LHCN-M2 (cell line): Measurements from ENCODE around the gene RGCC. TPM values are rescaled to one million over a fixed set of nuclear protein-coding genes. Genes with fewer than 3 reads are reported as not detected.
A peak's percentile ranks its signal among the peaks of the same experiment; 100 is the strongest.
"Not testable (repeated sequence)": the region's sequence is repeated elsewhere in the genome, so short reads cannot be mapped to it uniquely, and the experiment has no call there.

Source experiments
- DNase-seq: peaks from one replicate; pipeline ENCODE4 v3.0.0-alpha.2; 2012; ENCODE audit warnings: low read depth
- polyA plus RNA-seq: library from polyadenylated mRNA; unstranded; fragments of >200 nt; gene quantifications from one replicate; pipeline ENCODE4 v1.2.1, GENCODE V29; 2012; ENCODE audit warnings: missing spikeins
- total RNA-seq: library from RNA; depleted of rRNA; stranded (reverse); fragments of >200 nt; gene quantifications from 2 replicates; pipeline ENCODE4 v1.2.3, GENCODE V29; 2014; rRNA removed

RGCC gene, protein sequence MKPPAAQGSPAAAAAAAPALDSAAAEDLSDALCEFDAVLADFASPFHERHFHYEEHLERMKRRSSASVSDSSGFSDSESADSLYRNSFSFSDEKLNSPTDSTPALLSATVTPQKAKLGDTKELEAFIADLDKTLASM
- 2.4 and 3.2 TPM in 2 replicates for total RNA-seq
- polyA plus RNA-seq: 1.1 TPM

DNA sequence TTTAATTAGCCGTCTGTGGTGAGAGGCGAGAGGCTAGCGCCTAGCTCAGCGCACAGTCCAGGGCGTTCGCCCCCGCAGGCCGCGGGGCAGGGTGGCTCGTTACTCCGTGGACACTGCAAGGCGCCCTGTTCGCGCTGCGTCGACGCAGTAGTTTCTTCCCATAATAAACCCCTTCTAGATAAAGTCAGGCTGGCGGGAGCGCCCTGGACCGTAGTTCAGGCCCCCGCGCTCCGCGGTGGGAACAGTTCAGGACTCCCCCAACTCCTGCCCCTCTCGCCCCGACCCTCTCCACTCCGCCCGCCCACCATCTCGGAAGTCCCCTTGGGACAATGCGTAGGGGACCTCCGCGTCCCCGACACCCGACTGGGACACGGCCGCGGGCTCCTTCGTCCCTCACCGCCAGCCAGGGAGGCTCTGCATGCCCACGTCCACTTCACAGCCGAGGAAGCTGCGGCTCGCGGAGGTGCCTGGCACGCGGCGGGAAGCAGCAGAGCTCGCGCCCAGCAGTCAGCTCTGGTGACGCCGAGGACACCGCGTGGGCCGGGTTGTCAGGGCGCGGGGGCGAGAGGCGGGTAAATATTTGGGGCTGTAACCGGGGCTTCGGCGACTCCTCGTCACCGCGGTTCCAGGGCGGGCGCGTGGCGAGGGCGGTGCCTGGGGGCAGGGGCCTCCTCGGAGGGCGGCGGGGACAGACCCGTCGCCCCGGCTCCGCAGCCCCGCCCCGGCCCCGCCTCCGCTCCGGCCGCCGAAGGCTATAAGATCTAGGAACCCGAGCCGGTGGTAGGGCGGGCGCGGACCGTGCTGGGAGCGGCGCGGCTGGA, at the start of gene RGCC:
TSS of gene RGCC (plus strand) at position 783 of the 821 bp plus-strand sequence. CDS start 158 bp downstream, outside the sequence.
- peak; percentile 22 for DNase-seq

DNA sequence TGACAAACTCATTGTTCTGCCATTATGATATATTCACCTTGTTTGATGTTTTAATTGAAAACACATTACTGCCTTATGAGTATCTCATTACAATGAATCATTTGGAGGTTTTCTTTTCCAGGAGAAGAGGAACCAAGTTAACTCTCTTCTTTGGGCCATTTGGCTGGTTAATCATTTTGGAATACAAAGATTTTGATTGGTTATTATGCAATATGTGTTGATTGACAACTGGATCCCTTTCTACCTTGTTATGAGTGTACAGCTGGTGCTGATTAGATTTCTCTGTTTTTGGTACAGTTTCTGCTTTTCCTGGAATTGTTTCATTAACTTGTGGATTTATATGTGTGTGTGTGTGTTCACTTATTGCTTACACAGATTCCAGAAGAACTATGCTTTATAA, 49.2 kb upstream of the RGCC start:
- no peak for DNase-seq

DNA sequence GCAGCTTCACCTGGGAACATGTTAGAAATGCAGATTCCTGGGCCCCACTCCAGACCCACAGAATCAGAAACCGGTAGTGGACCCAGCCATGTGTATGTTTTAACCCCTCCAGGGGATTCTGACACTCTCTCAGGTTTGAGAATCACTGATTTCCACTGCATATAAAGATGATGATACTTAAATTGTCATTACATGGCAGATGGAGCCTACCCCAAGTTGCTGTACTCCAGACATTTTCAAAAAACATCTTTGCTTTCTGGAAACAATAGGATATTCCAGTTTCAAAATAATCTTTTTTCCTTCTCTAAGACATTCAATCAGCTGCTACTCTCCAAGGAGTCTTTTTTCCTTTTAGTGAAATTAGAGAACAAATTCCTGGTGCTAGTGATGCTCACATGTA, 48.6 kb upstream of the RGCC start:
- peak; percentile 19 for DNase-seq

DNA sequence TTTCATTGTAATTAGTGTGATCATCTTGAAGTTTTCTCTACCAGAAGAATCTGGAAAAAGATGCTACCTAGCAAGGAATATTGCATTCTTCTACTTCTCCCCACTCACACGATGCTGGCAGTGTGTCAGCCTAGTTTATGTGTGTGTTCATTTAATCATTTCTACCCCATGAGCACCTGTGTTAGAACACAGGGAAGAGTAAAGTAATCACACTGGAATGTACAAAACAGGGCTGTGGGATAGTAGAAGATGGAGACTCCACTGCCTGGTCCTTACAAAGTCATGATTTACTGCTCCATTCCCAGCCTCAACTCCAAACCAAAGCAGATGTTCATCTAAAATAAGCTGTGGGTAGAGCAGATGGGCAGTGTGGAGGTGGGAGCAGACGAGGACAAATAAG, 47.7 kb upstream of the RGCC start:
- DNase-seq: no peak

DNA sequence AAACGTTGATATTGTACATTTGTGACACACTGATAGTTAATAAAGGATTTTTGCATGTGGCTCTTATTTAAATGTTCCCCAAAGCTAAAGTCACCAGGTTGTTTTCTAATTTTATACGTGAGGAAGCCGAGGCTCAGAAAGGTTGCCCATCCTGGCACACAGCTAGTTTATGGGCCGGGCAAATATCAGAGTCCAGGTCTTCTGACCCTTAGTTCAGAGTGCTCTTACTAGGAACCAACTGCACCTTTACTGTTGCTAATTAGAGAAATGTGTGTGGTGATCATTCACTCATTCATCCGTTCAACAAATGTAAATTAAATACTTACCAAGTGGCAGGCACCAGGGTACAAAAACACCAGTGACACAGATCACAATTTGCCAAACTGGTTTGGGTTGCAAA, 46.3 kb upstream of the RGCC start:
- DNase-seq: no peak

DNA sequence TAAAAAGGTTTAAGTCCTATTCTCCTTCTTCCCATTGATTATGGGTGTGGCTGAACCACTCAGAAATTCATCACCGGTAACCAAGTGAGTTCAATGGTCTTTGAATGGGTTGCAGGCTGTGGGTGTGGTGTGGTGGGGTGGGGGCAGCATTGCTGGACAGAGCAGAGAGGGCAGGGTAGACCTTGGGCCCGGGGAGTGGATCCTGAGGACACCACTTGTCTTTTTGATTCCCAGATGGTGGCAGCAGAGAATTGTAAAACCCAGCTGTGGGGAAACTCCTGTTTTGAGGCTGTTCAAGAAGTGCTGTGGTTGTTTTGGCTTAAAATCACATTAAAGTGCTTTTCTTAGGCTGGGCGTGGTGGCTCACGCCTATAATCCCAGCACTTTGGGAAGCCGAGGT, 45.8 kb upstream of the RGCC start:
- DNase-seq: peak; percentile 62

DNA sequence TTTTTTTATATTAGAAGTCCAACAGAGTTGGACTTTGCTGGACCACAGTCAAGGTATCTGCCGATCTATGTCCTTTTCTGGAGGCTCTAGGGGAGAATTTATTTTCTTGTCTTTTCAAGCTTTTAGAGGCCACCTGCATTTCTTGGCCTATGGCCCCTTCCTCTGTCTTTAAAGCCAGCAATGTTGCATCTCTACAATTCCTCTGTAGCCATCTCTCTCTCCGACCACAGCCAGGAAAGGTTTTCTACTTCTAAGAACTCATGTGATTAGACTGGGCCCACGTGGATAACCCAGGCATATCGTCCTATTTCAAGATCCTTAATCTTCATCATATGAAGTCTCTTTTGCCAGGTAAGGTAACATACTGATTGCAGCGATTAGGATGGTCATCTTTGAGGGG, 43.5 kb upstream of the RGCC start:
- no peak for DNase-seq

DNA sequence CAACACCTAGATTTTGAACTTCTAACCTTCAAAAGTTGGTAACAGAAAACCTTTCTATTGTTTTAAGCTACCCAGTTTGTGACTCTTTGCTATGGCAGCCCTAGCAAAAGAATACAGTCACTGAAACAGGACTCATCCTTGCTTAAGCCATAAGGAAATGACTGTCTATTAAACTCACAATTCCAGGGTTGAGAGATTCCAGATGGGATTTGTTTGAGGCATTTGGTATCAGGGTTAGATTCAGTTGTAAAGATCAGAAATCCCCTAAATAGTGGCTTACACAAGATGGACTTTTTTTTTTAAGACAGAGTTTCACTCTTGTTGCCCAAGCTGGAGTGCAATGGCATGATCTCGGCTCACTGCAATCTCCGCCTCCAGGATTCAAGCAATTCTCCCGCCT, 41.1 kb upstream of the RGCC start:
- DNase-seq: no peak

DNA sequence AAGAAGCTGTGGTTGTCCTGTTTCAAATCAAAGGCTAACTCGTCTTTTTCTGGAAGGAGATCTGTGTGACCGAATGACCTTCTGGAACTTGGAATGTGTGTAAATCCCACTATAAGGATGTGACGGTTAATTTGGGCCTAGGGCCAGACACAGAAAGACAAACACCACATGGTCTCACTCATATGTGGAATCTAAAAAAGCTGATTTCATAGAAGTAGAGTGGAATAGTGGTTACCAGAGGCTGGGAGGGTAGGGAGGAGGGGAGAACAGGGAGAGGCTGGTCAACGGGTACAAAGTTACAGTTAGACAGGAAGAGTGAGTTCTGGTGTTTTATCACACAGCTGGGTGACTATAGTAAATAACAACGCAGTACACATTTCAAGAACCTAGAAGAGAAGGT, 39.3 kb upstream of the RGCC start:
- peak; percentile 86 for DNase-seq

DNA sequence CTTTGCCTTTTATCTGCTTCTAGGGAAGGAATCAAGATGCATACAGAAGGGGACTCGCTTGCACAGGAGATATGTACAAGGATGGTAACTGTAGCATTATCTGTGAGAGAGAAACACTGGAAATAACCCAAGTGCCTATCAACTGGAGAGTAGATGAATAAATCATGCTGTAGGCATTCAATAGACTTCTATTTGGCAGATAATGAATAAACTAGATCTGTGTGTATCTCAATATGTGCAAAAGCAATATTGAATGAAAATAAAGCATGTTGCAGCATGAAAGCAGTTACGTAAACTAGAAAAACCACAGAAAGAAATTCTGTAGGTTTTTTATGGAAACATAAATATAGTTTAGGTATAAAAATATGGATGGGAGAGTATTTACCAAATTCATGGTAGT, 38.6 kb upstream of the RGCC start:
- DNase-seq: no peak

DNA sequence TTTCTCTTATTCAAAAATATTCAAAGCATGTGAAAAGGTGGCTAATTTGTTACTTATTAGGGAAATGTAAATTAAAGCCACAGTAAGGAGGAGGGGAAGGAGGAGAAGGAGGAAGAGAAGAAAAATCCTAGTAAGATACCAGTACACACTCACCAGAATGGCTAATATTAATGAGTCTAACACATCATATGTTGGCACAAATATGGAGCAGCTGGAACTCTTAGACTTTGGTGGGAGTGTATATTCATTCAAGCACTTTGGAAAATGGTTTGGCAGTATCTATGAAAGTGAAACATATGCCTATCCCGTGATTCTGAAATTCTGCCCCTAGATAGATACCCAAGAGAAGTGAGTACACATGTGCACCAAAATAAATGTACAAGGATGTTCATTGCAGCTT, 38.1 kb upstream of the RGCC start:
- no peak for DNase-seq

DNA sequence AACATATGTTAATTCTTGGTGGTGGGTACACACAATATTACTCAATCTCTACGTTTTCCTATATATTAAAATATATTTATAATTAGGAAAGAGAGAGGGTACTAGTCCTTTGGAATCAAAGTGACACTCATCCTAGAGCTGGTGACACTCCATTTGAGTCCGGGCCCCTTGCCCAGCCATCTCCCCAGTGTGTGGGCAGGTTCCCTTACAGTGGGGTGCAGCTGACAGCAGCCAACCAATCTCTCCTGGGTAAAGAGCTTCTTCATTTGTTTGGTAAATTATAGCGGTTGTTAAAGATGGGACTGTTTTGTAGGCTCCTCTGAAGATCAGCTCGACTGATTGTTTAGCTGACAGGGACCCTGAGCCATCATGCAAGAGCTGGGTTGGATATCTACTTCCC, 37.2 kb upstream of the RGCC start:
- DNase-seq: no peak

DNA sequence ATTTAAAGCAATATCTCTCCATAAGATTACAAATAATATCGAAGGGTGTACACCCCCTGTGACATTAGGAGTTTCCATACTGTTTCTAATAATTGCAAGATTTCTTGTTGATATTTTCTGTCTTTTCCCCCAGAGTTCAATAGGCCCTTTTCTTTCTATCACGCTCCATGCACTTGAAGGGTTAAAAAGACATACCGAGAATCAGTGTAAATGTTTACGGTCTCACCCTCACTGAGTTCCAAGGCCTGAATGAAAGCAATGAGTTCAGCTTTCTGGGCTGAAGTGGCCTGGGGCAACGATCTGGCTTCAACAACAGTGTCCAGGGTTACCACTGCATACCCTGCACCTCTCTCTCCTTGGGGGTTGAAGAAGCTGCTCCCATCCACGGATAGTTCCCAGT, 36.0 kb upstream of the RGCC start:
- DNase-seq: not testable (repeated sequence)

DNA sequence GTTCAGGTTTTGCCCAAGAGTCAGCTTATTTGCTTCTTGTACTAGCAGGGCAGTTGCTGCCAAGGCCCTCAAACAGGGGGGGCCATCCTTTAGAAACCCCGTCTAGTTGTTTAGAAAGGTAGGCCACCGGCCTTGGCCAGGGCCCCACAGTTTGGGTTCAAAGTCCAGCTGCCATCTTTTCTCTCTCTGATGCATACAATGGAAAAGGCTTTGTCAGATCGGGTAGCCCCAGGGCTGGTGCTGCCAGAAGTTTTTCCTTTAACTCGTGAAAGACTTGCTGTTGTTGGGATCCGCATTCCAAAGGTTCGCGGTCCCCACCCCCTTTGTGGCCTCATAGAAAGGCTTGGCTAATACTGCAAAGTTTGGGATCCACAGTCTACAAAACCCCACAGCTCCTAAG, 35.4 kb upstream of the RGCC start:
- not testable (repeated sequence) for DNase-seq

DNA sequence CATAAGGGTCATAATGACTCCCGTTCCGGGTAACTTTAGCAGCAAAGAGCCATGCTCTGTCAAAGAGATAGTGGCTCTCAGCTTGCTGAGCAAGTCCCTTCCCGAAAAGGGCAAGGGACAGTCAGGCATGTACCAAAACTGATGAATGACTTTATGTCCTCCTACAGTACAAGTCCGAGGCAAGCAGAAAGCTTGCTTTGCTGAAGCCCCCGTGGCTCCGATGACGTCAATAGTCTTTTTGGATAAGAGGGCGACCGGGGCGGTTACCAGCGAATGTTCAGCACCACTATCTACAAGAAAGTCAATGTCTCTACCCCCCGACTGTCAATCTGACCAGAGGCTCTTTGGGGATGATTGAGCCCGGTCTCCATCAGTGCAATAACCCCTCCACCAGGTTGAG, 34.1 kb upstream of the RGCC start:
- not testable (repeated sequence) for DNase-seq

DNA sequence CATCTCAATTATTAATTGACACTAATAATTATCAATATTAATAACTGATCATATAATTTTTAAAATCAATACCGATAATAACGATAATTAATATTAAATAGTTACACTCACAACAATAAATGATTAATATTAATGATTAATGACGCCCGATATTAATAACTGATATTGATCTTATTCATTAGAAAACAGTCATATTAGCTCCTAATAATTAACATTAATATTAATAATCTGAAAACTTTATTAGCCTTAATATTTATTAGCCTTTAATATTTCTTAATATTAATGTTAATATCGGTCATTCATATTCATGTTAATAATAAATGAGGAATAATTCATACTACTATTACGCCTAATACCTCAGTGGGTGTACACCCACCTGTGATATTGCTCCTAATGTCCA, 32.7 kb upstream of the RGCC start:
- DNase-seq: not testable (repeated sequence)

DNA sequence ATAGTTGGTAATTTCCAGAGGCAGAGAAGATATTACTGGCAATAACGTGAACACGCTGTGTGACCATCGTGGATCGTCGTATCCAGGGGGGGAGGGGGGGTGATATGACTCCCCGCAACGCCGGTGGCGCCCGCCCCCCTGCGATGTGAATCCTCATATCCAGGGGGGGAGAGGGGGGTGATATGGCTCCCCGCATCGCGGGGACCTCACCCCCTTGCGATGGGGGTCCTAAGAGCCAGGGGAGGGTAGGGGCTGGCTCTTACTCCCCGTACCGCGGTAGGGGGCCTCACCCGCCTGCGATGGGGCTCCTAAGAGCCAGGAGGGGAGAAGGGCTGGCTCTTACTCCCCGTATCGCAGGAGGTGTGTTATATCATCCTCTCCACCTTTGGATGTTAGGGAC, 31.3 kb upstream of the RGCC start:
- no peak for DNase-seq

DNA sequence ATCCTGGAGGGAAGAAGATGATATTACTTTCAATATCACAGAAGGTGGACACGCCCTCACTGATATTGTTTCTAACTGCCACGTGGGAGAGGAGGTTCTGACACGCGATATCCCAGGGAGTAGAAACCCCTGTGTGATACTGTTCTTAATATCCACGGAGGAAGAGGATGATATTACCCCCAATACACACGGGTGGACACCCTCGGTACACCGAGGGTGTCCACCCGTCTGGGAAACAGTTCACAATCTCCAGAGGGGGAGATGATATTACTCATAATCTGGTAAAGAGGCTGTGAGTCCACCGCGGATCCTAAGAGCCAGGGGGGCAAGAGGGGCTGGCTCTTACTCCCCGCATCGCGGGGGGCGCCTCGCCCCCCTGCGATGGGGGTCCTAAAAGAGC, 29.7 kb upstream of the RGCC start:
- no peak for DNase-seq

DNA sequence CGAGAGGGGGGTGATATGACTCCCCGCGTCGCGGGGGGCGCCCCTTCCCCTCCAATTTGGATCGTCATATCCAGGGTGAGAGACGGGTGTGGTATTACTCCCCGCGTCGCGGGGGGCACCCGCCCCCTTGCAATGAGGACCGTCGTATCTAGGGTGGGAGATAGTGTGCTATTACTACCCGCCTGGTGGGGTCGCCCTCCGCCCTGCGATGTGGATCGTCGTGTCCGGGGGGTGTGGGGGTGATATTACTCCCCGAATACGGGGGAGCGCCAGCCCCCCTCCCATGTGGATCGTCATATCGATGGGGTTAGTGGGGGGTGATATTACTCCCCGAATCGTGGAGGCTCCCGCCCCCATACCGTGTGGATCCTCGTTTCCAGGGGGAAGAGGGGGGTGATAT, 29.2 kb upstream of the RGCC start:
- DNase-seq: no peak

DNA sequence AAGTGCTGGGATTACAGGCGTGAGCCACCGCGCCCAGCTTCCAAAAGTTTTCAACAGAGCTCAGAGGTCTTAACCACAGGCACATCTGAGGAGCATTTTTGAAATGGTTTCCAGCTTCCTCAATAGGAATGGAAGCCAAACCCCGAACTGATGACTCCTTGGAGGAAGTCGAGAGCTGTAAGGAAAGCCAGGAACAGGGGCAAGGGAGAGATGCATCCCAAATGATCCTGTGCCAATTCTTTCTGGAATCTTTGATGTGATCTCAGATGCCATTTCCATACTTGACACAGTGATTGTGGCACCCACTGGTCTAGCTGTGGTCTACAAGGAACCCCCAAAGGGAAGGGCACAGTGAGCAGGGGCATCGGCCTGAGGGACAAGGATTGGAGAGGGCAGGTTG, 23.3 kb upstream of the RGCC start:
- peak; percentile 24 for DNase-seq

DNA sequence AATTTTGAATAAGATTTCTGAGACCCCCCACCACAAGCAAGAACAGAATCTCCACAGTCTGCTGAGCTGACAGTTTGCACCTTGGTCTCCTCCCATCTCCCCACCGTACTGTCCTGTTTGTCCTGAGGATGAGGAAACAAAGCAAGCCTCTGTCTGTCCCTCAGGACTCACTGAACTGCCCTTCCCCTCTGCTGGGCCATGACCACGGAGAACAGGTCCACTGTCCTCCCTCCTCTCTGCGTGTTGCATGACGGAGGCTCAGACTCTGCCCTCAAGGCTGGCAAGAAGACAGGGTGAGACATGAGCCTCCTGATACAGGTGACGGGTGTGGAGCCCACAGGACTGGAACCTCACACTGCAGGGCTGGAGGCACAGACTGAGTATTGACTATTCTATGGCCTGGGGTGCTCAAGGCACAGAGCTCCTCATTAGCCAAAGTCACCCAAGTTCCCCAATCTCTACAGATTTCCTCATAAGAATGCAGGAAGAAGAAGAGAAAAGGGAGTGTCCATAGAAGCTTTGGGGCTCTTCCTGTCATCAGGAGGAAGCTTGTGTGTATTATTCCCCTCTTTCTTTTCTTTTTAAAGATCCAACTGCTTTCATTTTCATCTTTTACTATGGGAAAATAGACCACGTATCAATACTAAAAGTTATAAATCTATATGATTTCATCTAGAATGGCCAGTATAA, 22.4 kb upstream of the RGCC start:
- DNase-seq: no peak

DNA sequence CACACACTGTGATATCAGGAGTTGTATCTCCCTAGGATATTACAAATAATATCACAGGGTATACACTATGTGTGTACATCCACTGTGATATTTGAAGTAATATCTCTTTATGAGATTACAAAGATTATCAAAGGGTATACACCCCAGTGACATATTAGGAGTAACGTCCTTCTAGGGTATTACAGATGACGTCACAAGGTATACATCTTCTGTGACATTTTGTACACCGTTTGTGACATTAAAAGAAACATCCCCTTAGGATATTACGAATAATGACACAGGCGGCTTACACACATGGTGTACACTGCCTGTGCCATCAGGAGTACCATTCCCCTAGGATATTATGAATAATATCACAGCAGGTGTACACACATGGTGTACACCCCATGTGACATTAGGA, 13.4 kb upstream of the RGCC start:
- DNase-seq: no peak

DNA sequence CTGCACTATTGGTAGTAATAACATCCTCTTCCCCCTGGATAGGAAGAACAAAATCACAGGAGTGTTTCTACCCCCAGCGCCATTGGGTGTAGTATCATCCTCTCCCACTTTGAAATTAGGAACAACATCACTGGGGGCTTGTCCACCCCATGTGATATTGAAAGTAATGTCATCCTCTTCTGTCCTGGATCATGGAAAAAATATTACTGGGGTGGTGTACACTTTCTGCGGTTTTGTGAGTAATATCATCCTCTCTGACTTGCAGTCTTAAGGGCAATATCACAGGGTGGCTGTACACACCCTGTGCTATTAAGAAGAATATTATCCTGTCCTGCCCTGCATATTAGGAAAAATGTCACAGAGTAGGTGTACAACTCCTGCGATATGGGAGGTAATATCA, 4.9 kb upstream of the RGCC start:
- peak; percentile 49 for DNase-seq
